Epithelial cell of esophagus (primary cell): ENCODE measurements around the gene SRF.

ENCODE experiments used
- DNase-seq: peaks from one replicate; pipeline ENCODE4 v3.0.0; 2010; ENCODE audit warnings: low read depth
- H3K4me3 ChIP-seq: 2 replicates; pipeline ENCODE4 v1.5.1; 2011; ENCODE audit warnings: mild to moderate bottlenecking, low read length, control low read depth
- CTCF ChIP-seq: IDR thresholded peaks from 2 replicates; pipeline ENCODE4 v1.5.1; 2011; ENCODE audit warnings: low read depth, mild to moderate bottlenecking, low read length, control low read depth, inconsistent platforms; ENCODE audit not compliant: insufficient read depth; ENCODE audit errors: missing control alignments

SRF gene

GRCh38 chr6:43203029-43203717 lies 32.1 kb downstream of the SRF start:
- no peak for DNase-seq
- H3K4me3 ChIP-seq, result no peak overlapping the region
- no peak for TF ChIP-seq CTCF

- no peak for TF ChIP-seq CTCF
- H3K4me3 ChIP-seq, result no peak overlapping the region
- DNase-seq, result no peak
These were observed 32.6 kb downstream of the SRF start for GRCh38 chr6:43203718-43204095.

- no peak overlapping the region for H3K4me3 ChIP-seq
- no peak for DNase-seq
- no peak for TF ChIP-seq CTCF
These were observed 33.4 kb downstream of the SRF start for GRCh38 chr6:43204271-43205105.

GRCh38 chr6:43205849-43206248 lies 34.8 kb downstream of the SRF start:
- no peak for TF ChIP-seq CTCF
- DNase-seq, result no peak

GRCh38 chr6:43207286-43207685 lies 36.2 kb downstream of the SRF start:
- no peak for TF ChIP-seq CTCF
- DNase-seq, result no peak
- H3K4me3 ChIP-seq, result no peak overlapping the region

More at GRCh38 chr6:43205849-43206248, 34.8 kb downstream of the SRF start:
- no peak overlapping the region for H3K4me3 ChIP-seq

GRCh38 chr6:43211955-43212354 lies 40.9 kb downstream of the SRF start:
- no peak for TF ChIP-seq CTCF
- H3K4me3 ChIP-seq, result no peak overlapping the region
- no peak for DNase-seq
